CD4-positive, alpha-beta T cell (primary cell): ENCODE measurements around the gene POLR1B. TPM values are rescaled to one million over a fixed set of nuclear protein-coding genes. Genes with fewer than 3 reads are reported as not detected.

Experiments
- ATAC-seq: fragments of 200-7000 bp; cut with Tn5 transposase; one replicate; pipeline ENCODE4 v1.10.0; 2022; ENCODE audit warnings: mild to moderate bottlenecking; ENCODE audit not compliant: poor library complexity
- CTCF ChIA-PET: fragments of 350-600 bp; sonication (Branson Sonifier 250); formaldehyde crosslinking; loops from one replicate; lab custom pipeline; 2021; ENCODE audit warnings: antibody characterized with exemption, inconsistent platforms; lab: Charles Lee
- POLR2A ChIA-PET: fragments of 350-600 bp; sonication (Branson Sonifier 250); formaldehyde crosslinking; loops from one replicate; lab custom pipeline; 2021; ENCODE audit warnings: antibody characterized with exemption, inconsistent platforms; lab: Charles Lee
- DNase-seq, 14 experiments: peaks; one replicate each; pipeline ENCODE4 v3.0.0-alpha.2; 2013 to 2020; ENCODE audit warnings: mixed read lengths in 2 of 14
- H3K27ac ChIP-seq, 2 donors: one replicate each; pipeline versions ENCODE4 v1.5.1 to v1.7.0; 2013; ENCODE audit warnings: low read length in 2 of 2, low read depth in 1 of 2, mild to moderate bottlenecking in 1 of 2
- H3K27me3 ChIP-seq, 2 experiments: 1 replicate in 1 of 2; 2 replicates in 1 of 2; pipeline versions ENCODE4 v1.6.1 to v1.7.0; 2013; ENCODE audit warnings: low read length in 2 of 2, control low read depth in 1 of 2, mild to moderate bottlenecking in 1 of 2, moderate library complexity in 1 of 2; ENCODE audit not compliant: insufficient read depth in 2 of 2, control insufficient read depth in 1 of 2
- H3K36me3 ChIP-seq: one replicate; pipeline ENCODE4 v1.6.1; 2013; ENCODE audit warnings: low read length, control low read depth; ENCODE audit not compliant: insufficient read depth
- H3K4me1 ChIP-seq: one replicate; pipeline ENCODE4 v1.6.1; 2013; ENCODE audit warnings: low read length, control low read depth; ENCODE audit not compliant: insufficient read depth
- H3K4me3 ChIP-seq: one replicate; pipeline ENCODE4 v1.5.1; 2013; ENCODE audit warnings: mild to moderate bottlenecking, low read length, moderate library complexity
- H3K9me3 ChIP-seq, 2 experiments: 1 replicate in 1 of 2; 2 replicates in 1 of 2; pipeline versions ENCODE4 v1.6.1 to v1.7.0; 2013; ENCODE audit warnings: low read length in 2 of 2, mild to moderate bottlenecking in 2 of 2, control low read depth in 1 of 2, moderate library complexity in 1 of 2; ENCODE audit not compliant: control insufficient read depth in 1 of 2, insufficient read depth in 1 of 2
- H3K27ac Mint-ChIP-seq: one replicate; pipeline ENCODE4 v1.8.0; 2020; ENCODE audit warnings: mixed read lengths
- H3K27me3 Mint-ChIP-seq: one replicate; pipeline ENCODE4 v1.8.0; 2021; ENCODE audit warnings: mixed read lengths
- H3K36me3 Mint-ChIP-seq: one replicate; pipeline ENCODE4 v1.8.0; 2021; ENCODE audit warnings: low read depth, mixed read lengths
- H3K4me1 Mint-ChIP-seq: one replicate; pipeline ENCODE4 v1.8.0; 2021; ENCODE audit warnings: low read depth, mixed read lengths
- H3K4me3 Mint-ChIP-seq: one replicate; pipeline ENCODE4 v1.8.0; 2020; ENCODE audit warnings: mild to moderate bottlenecking, mixed read lengths
- H3K9me3 Mint-ChIP-seq: one replicate; pipeline ENCODE4 v1.8.0; 2020; ENCODE audit warnings: mixed read lengths
- intact Hi-C, 2 experiments: fragments of 100-400 bp; cut with DNase I in 1 of 2; cut with micrococcal nuclease in 1 of 2; formaldehyde crosslinking; loops; one replicate each; pipeline versions ENCODE4 v1.15.1 to v1.9.0; 2023 to 2025; cut with DNase I, micrococcal nuclease
- total RNA-seq, 174 experiments: library from RNA in 2 of 174; stranded (reverse) in 2 of 174; gene quantifications; one replicate each; pipeline ENCODE4 v1.2.3 and lab custom pipeline; 2021 to 2026
- TF ChIP-seq, protein P1 (sequence below): fragments of 200-600 bp; IDR thresholded peaks from one replicate; pipeline ENCODE4 v1.8.0; 2022; ENCODE audit warnings: antibody characterized with exemption, mild to moderate bottlenecking

Gene POLR1B
- total RNA-seq, 2 experiments from 2014 or later = 9.2 to 11.5 TPM

- Histone ChIP-seq H3K27ac (no peak overlapping the region), H3K4me3 (no peak overlapping the region), H3K36me3 (no peaks in the 10 kb centered on the region), H3K4me1 (peaks cover 4% of the 10 kb centered on the region), H3K27me3 (no peaks in the 10 kb centered on the region), H3K9me3 (no peaks in the 10 kb centered on the region)
- Mint-ChIP-seq H3K27me3 (no peaks in the 10 kb centered on the region), H3K27ac (no peak overlapping the region), H3K4me3 (no peak overlapping the region), H3K36me3 (no peaks in the 10 kb centered on the region), H3K4me1 (peaks cover 5% of the 10 kb centered on the region), H3K9me3 (no peaks in the 10 kb centered on the region)
- ChIA-PET CTCF (interaction anchor here (0.6 to 5.7 kb wide), 21 partner anchors 8 to 150 kb away, joined by 3 to 60 read pairs (median 4); partner anchors contain the start of gene SLC20A1), POLR2A (no interaction called here)
- TF ChIP-seq, protein P1, sequence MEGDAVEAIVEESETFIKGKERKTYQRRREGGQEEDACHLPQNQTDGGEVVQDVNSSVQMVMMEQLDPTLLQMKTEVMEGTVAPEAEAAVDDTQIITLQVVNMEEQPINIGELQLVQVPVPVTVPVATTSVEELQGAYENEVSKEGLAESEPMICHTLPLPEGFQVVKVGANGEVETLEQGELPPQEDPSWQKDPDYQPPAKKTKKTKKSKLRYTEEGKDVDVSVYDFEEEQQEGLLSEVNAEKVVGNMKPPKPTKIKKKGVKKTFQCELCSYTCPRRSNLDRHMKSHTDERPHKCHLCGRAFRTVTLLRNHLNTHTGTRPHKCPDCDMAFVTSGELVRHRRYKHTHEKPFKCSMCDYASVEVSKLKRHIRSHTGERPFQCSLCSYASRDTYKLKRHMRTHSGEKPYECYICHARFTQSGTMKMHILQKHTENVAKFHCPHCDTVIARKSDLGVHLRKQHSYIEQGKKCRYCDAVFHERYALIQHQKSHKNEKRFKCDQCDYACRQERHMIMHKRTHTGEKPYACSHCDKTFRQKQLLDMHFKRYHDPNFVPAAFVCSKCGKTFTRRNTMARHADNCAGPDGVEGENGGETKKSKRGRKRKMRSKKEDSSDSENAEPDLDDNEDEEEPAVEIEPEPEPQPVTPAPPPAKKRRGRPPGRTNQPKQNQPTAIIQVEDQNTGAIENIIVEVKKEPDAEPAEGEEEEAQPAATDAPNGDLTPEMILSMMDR = no peak
- DNase-seq = no peak
- ATAC-seq = no peak
- intact Hi-C loops = loop anchor here (1.0 to 2.0 kb wide), 4 partner anchors 26 to 359 kb away; no protein-coding TSS in a partner anchor
Measured at GRCh38 chr2:112600634-112601033, 58.4 kb downstream of the POLR1B start.

DNA sequence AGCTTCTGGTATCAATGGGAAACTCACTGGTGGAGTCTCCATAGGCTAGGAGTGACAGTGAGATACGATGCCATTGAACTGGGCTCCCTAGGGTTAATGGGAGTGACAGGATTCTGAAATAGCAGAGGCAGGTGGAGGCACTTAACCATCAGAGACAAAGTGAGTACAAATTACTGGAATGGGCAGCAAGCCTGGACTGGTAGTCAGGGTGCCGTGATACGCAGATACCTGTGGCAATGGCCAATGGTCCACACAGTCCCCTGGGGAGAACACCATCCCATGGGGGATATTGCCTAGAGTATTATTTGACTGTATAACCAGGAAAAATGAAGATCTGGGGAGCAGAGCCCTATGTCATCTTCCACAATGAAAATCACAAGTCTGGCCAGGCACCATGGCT is 59.5 kb downstream of the POLR1B start:
- no peak overlapping the region for H3K4me3 ChIP-seq
- H3K27ac Mint-ChIP-seq = no peak overlapping the region
- H3K27me3 Mint-ChIP-seq = no peaks in the 10 kb centered on the region
- no peaks in the 10 kb centered on the region for H3K9me3 ChIP-seq
- ChIA-PET CTCF (interaction anchor here (0.6 to 5.7 kb wide), 2 partner anchors 56 to 125 kb away, joined by 3 to 60 read pairs; no protein-coding TSS in a partner anchor), POLR2A (no interaction called here)
- H3K4me1 Mint-ChIP-seq = peaks cover 5% of the 10 kb centered on the region
- intact Hi-C loops = loop anchor here in 1 of 2 experiments (2.0 kb wide), 1 partner anchor 25 kb away; no protein-coding TSS in a partner anchor
- no peak overlapping the region for H3K27ac ChIP-seq
- no peaks in the 10 kb centered on the region for H3K36me3 Mint-ChIP-seq
- DNase-seq (no peak), ATAC-seq (no peak)
- no peak overlapping the region for H3K4me3 Mint-ChIP-seq
- H3K9me3 Mint-ChIP-seq = no peaks in the 10 kb centered on the region
- no peaks in the 10 kb centered on the region for H3K36me3 ChIP-seq
- no peaks in the 10 kb centered on the region for H3K27me3 ChIP-seq
- H3K4me1 ChIP-seq = peaks cover 4% of the 10 kb centered on the region
- TF ChIP-seq, protein P1 = no peak

DNA sequence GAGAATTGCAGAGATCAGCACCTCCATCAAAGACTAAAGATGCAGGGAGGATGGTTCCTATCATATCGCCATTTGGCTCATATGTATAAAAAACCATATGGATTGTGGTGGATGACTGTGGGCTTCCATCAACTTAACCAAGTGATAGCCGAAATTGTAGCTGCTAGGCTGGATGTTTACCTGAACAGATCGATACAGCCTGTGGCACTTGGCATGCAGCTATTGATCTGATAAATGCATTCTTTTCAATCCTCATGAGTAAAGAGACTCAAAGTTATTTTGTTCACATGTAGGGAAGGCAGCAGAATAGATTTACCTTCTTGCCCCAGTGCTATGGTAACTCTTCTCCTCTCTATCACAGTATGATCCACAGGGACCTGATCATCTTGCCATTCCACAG is 60.7 kb downstream of the POLR1B start:
- TF ChIP-seq, protein P1 = no peak
- Histone ChIP-seq H3K27me3 (no peaks in the 10 kb centered on the region), H3K4me3 (no peak overlapping the region), H3K4me1 (peaks cover 4% of the 10 kb centered on the region), H3K36me3 (no peaks in the 10 kb centered on the region), H3K27ac (no peak overlapping the region), H3K9me3 (no peaks in the 10 kb centered on the region)
- intact Hi-C loops = no loop called here
- ChIA-PET CTCF (interaction anchor here (5.7 kb wide), 1 partner anchor 124 kb away, joined by 60 read pairs; no protein-coding TSS in a partner anchor), POLR2A (interaction anchor here (0.6 kb wide), 1 partner anchor 28 kb away, joined by 4 read pairs; no protein-coding TSS in a partner anchor)
- Mint-ChIP-seq H3K27me3 (no peaks in the 10 kb centered on the region), H3K4me1 (peaks cover 5% of the 10 kb centered on the region), H3K27ac (no peak overlapping the region), H3K9me3 (no peaks in the 10 kb centered on the region), H3K36me3 (no peaks in the 10 kb centered on the region), H3K4me3 (no peak overlapping the region)
- DNase-seq (no peak), ATAC-seq (no peak)
